Measurements from ENCODE around the gene VILL. TPM values are rescaled to one million over a fixed set of nuclear protein-coding genes. Genes with fewer than 3 reads are reported as not detected.
"Not testable (repeated sequence)": the region's sequence is repeated elsewhere in the genome, so short reads cannot be mapped to it uniquely, and the experiment has no call there.

Gene VILL
- total RNA-seq, 1 donor from 2014 or later = 46.4 TPM

DNA sequence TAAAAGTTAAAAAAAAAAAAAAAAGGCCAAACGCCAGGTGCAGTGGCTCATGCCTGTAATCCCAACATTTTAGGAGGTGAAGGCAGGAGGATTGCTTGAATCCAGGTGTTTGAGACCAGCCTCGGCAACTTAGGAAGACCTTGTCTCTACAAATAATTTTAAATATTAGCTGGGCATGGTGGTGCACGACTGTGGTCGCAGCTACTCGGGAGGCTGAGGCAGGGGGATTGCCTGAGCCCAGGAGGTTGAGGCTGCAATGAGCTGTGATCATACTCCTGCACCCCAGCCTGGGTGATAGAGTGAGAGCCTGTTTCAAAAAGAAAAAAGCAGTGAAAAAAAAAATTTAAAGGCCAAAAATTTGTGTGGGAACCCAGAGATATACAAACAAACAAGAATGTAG, 45.7 kb downstream of the VILL start:
- no peak for DNase-seq (ENCODE audit: low spot score)

- no peak for DNase-seq (ENCODE audit: low spot score)
Observed at GRCh38 chr3:38036906-38037305, 46.3 kb downstream of the VILL start.

DNA sequence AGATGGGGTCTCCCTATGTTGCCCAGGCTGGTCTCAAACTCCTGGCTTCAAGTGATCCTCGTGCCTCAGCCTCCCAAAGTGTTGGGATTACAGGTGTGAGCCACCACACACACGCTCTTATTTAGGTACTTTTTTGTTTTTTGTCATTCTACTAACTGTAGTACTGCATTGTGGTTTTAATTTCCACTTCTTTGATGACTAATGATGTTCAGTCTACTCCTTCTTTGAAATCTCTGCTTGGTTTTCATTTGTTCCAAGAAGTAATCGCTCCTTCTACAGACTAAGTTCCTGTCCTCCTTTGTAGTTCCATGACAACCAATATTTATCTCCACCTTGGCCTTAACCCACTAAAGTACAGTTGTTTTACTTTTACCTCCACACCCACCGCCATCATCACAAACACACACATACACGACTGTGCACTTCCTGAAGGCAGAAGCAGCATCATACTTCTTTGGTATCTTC, 47.9 kb downstream of the VILL start:
- no peak for DNase-seq (ENCODE audit: low spot score)

- peak; percentile 87 for DNase-seq (ENCODE audit: low spot score)
Observed at GRCh38 chr3:38039101-38039898, 48.7 kb downstream of the VILL start, which contains the start of gene DLEC1. Gene DLEC1, plus strand, starts transcription at chr3:38039208. Its CDS starts 18 bp downstream, at chr3:38039226.

GRCh38 chr3:38039899-38040261, 49.3 kb downstream of the VILL start:
- peak; percentile 84 for DNase-seq (ENCODE audit: low spot score)

- no peak for DNase-seq (ENCODE audit: low spot score)
Observed at GRCh38 chr3:38040401-38040800, 49.8 kb downstream of the VILL start.

GRCh38 chr3:38043486-38043885, 52.9 kb downstream of the VILL start:
- DNase-seq (ENCODE audit: low spot score) = no peak

DNA sequence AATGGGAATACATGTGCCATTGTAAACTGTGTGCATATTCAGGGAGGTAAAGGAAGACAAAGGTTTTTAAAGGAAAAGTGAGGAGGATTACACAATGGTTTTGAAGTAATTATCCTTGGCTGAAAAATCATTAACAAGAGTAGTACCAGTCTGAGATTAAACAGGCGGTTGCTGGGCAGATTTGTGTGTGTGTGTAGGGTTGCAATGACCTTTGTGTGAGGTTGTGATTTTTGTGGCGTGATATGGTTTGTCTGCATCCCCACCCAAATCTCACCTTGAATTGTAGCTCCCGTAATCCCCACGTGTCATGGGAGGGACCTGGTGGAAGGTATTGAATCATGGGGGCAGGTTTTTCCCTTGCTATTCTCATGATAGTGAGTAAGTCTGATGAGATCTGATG, 55.4 kb downstream of the VILL start:
- DNase-seq (ENCODE audit: low spot score) = no peak

- DNase-seq (ENCODE audit: low spot score) = no peak
Observed at GRCh38 chr3:38046821-38047220, 56.2 kb downstream of the VILL start.

- DNase-seq (ENCODE audit: low spot score) = no peak
Observed at GRCh38 chr3:38047896-38048295, 57.3 kb downstream of the VILL start.

DNA sequence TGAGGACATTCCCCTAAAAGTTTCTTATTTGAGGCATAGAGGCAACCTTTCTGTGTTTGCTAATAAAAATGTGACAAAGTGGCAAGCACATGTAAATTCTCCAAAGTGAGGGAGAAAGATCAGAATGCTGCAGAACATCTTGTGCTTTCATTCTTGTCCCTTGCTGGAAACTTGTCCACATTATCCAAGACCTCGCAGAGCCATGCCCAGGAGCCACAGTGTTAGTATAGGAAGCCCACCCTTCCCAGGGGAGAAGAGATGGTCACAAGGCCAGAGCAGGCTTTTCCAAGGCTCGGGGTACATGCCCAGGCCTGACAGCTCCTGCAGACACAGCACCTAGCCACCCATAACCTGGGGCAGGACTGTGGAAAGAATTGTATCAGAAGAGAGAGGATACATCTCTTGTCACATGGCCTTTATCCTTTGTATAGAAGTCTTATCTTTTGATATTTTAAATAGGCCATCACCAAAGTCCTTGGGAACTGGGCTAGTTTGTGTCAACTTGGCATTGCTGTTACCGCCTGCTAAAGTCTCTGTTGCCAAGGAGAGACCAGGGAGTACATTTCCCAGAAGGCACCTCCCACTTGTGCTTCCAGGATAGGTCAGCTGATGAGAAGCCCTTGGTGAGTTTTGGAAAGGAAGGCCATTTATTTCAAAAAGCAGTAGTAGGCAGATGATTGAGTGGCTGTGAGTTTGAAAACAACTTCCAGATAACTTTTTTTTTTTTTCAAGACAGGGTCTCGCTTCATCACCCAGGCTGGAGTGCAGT, 59.0 kb downstream of the VILL start:
- no peak for DNase-seq (ENCODE audit: low spot score)

- no peak for DNase-seq (ENCODE audit: low spot score)
Observed at GRCh38 chr3:38051131-38051530, 60.5 kb downstream of the VILL start.

DNA sequence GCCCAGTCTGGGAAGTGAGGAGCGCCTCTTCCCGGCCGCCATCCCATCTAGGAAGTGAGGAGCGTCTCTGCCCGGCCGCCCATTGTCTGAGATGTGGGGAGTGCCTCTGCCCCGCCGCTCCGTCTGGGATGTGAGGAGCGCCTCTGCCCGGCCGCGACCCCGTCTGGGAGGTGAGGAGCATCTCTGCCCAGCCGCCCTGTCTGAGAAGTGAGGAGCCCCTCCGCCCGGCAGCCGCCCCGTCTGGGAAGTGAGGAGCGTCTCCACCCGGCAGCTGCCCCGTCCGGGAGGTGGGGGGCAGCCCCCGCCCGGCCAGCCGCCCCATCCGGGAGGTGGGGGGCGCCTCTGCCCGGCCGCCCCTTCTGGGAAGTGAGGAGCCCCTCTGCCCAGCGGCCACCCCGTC, 62.7 kb downstream of the VILL start:
- DNase-seq (ENCODE audit: low spot score) = not testable (repeated sequence)

GRCh38 chr3:38053813-38054498, 63.4 kb downstream of the VILL start:
- DNase-seq (ENCODE audit: low spot score) = not testable (repeated sequence)

- no peak for DNase-seq (ENCODE audit: low spot score)
Observed at GRCh38 chr3:38054499-38055001, 64.0 kb downstream of the VILL start.

Other genes with a start within 250 kb of the VILL start
- 68.4 TPM for gene CTDSPL, start 128.9 kb upstream of the VILL start, total RNA-seq
- gene PLCD1, start 38.9 kb downstream of the VILL start, total RNA-seq = 93.5 TPM
- 5.6 TPM for gene DLEC1, start 48.4 kb downstream of the VILL start, total RNA-seq
- gene ACAA1, start 146.3 kb downstream of the VILL start, total RNA-seq = 135 TPM
- gene MYD88, start 147.9 kb downstream of the VILL start, total RNA-seq = 44.6 TPM
- 51.3 TPM for gene OXSR1, start 174.8 kb downstream of the VILL start, total RNA-seq

Data from ureter (tissue), 1 donor.